ENCODE results near the gene ZP1. TPM values are rescaled to one million over a fixed set of nuclear protein-coding genes. Genes with fewer than 3 reads are reported as not detected.

Gene ZP1
- total RNA-seq, 1 experiment from 2014 or later, result not detected

- no peak overlapping the region for H3K4me3 ChIP-seq (ENCODE audit: low read depth, low read length, poor library complexity, severe bottlenecking)
- POLR2A ChIA-PET (ENCODE audit: low non-redundant PET), result interaction anchor here (0.6 kb wide), 1 partner anchor 47 kb away, joined by 4 read pairs; no protein-coding TSS in a partner anchor
- no peaks in the 10 kb centered on the region for H3K27me3 ChIP-seq (replicated peaks; ENCODE audit: insufficient read depth, low read depth, low read length, poor library complexity)
- CTCF ChIA-PET, result no interaction called here
- H3K9me3 ChIP-seq (ENCODE audit: low read depth, low read length, poor library complexity, severe bottlenecking), result no peaks in the 10 kb centered on the region
- no peaks in the 10 kb centered on the region for H3K36me3 ChIP-seq (ENCODE audit: insufficient read depth, low read length, poor library complexity, severe bottlenecking)
- H3K27ac ChIP-seq (ENCODE audit: low read depth, low read length, poor library complexity, severe bottlenecking), result no peak overlapping the region
- DNase-seq (ENCODE audit: low spot score), result no peak
- no peaks in the 10 kb centered on the region for H3K4me1 ChIP-seq (ENCODE audit: insufficient read depth, low read length, poor library complexity, severe bottlenecking)
- no TSS peak for BruUV-seq (replicated peaks)
- TF ChIP-seq, protein P1, sequence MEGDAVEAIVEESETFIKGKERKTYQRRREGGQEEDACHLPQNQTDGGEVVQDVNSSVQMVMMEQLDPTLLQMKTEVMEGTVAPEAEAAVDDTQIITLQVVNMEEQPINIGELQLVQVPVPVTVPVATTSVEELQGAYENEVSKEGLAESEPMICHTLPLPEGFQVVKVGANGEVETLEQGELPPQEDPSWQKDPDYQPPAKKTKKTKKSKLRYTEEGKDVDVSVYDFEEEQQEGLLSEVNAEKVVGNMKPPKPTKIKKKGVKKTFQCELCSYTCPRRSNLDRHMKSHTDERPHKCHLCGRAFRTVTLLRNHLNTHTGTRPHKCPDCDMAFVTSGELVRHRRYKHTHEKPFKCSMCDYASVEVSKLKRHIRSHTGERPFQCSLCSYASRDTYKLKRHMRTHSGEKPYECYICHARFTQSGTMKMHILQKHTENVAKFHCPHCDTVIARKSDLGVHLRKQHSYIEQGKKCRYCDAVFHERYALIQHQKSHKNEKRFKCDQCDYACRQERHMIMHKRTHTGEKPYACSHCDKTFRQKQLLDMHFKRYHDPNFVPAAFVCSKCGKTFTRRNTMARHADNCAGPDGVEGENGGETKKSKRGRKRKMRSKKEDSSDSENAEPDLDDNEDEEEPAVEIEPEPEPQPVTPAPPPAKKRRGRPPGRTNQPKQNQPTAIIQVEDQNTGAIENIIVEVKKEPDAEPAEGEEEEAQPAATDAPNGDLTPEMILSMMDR (conservative IDR thresholded peaks at IDR 0.05; ENCODE audit: low read depth, low read length), result no peak
- TF ChIP-seq EZH2 (IDR thresholded peaks at IDR 0.05; ENCODE audit: borderline replicate concordance, low read depth, low read length, poor library complexity, severe bottlenecking), result no peak
- intact Hi-C loops (cut with micrococcal nuclease; ENCODE audit: unreplicated experiment), result no loop called here
Measured at GRCh38 chr11:60825118-60825517, 42.2 kb upstream of the ZP1 start.

DNA sequence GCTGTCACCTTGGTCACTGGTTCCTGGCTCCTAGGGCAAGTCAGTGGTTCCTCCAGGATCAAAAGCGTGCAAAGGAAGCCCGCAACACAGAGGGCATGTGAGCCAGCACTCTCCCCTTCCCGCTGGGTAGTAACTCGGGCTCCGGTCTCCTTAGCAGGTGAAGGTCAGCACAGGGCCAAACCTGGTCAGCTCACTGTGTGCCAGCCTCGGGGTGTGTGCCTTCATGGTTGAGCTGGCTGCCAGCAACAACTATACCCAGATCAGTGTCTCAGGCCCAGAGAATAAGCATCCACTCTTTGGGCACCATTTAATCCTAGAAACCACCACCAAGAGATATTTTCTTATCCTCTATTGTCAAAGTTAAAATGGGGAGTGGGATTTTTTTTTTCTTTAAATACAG is 41.6 kb upstream of the ZP1 start:
- intact Hi-C loops (cut with micrococcal nuclease; ENCODE audit: unreplicated experiment), result no loop called here
- Histone ChIP-seq H3K4me3 (ENCODE audit: low read depth, low read length, poor library complexity, severe bottlenecking) (no peak overlapping the region), H3K4me1 (ENCODE audit: insufficient read depth, low read length, poor library complexity, severe bottlenecking) (no peaks in the 10 kb centered on the region), H3K9me3 (ENCODE audit: low read depth, low read length, poor library complexity, severe bottlenecking) (no peaks in the 10 kb centered on the region), H3K27me3 (replicated peaks; ENCODE audit: insufficient read depth, low read depth, low read length, poor library complexity) (no peaks in the 10 kb centered on the region), H3K36me3 (ENCODE audit: insufficient read depth, low read length, poor library complexity, severe bottlenecking) (no peaks in the 10 kb centered on the region), H3K27ac (ENCODE audit: low read depth, low read length, poor library complexity, severe bottlenecking) (no peak overlapping the region)
- BruUV-seq (replicated peaks), result no TSS peak
- DNase-seq (ENCODE audit: low spot score), result no peak
- ChIA-PET POLR2A (ENCODE audit: low non-redundant PET) (no interaction called here), CTCF (no interaction called here)
- TF ChIP-seq, protein P1 (conservative IDR thresholded peaks at IDR 0.05; ENCODE audit: low read depth, low read length), result no peak
- no peak for TF ChIP-seq EZH2 (IDR thresholded peaks at IDR 0.05; ENCODE audit: borderline replicate concordance, low read depth, low read length, poor library complexity, severe bottlenecking)

DNA sequence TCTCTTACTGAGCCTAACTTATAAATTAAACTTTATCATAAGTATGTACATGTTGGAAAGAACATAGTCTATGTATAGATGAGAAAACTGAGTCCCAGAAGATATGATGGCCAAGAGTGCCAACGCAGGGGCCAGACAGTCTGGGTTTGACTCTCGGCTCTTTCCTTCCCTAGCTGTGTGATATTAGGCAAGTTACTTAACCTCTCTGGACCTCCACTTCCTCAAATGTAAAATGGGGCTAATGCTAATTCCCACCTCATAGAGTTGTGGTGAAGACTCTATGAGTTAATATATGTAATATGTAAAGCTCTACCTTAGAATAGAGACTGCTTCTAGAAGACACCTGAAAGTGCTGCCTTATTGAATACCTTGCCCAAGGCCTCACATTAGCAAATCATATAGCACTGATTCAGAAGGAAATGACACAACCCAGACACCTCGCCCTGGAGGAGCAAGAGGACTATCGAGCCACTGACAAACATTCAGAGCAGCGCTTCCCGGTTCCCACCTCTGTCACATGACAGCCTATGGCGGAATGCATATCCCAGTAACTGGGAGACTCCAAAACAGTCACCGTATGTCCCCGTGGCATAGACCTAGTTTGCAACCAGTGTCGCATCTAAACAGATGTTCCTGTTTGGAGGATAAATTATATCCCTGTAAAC is 36.7 kb upstream of the ZP1 start:
- TF ChIP-seq EZH2 (IDR thresholded peaks at IDR 0.05; ENCODE audit: borderline replicate concordance, low read depth, low read length, poor library complexity, severe bottlenecking), result no peak
- TF ChIP-seq, protein P1 (conservative IDR thresholded peaks at IDR 0.05; ENCODE audit: low read depth, low read length), result no peak
- intact Hi-C loops (cut with micrococcal nuclease; ENCODE audit: unreplicated experiment), result loop anchor here (1.0 to 5.0 kb wide), 5 partner anchors 58 to 357 kb away; partner anchors contain the start of gene PRPF19
- DNase-seq (ENCODE audit: low spot score), result no peak
- ChIA-PET CTCF (interaction anchor here (0.6 to 2.4 kb wide), 9 partner anchors 16 to 357 kb away, joined by 3 to 34 read pairs (median 4); no protein-coding TSS in a partner anchor), POLR2A (ENCODE audit: low non-redundant PET) (no interaction called here)
- BruUV-seq (replicated peaks), result no TSS peak
- Histone ChIP-seq H3K4me1 (ENCODE audit: insufficient read depth, low read length, poor library complexity, severe bottlenecking) (no peaks in the 10 kb centered on the region), H3K9me3 (ENCODE audit: low read depth, low read length, poor library complexity, severe bottlenecking) (no peaks in the 10 kb centered on the region), H3K4me3 (ENCODE audit: low read depth, low read length, poor library complexity, severe bottlenecking) (no peak overlapping the region), H3K27me3 (replicated peaks; ENCODE audit: insufficient read depth, low read depth, low read length, poor library complexity) (peaks cover 5% of the 10 kb centered on the region), H3K36me3 (ENCODE audit: insufficient read depth, low read length, poor library complexity, severe bottlenecking) (no peaks in the 10 kb centered on the region), H3K27ac (ENCODE audit: low read depth, low read length, poor library complexity, severe bottlenecking) (no peak overlapping the region)

Data from A673 (cell line).